ENCODE results near the gene PLEKHH3.

DNA sequence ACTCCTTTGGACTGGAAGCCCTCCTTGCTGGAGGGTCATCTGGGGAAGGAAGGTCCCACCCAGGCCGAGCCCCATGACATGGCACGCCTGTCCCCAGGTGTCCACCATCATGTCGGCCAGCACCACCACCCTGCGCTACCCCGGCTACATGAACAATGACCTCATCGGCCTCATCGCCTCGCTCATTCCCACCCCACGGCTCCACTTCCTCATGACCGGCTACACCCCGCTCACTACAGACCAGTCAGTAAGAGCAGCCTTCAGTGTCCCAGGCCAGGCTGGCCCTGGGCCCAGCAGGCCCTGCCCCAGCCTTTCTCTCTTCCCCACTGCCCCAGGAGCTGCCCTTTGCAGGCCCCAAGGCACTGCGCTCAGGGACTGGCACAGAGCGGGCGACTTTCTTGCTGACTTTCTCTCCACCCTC lies 11.2 kb downstream of the PLEKHH3 start:
- TF ChIP-seq, protein P1, sequence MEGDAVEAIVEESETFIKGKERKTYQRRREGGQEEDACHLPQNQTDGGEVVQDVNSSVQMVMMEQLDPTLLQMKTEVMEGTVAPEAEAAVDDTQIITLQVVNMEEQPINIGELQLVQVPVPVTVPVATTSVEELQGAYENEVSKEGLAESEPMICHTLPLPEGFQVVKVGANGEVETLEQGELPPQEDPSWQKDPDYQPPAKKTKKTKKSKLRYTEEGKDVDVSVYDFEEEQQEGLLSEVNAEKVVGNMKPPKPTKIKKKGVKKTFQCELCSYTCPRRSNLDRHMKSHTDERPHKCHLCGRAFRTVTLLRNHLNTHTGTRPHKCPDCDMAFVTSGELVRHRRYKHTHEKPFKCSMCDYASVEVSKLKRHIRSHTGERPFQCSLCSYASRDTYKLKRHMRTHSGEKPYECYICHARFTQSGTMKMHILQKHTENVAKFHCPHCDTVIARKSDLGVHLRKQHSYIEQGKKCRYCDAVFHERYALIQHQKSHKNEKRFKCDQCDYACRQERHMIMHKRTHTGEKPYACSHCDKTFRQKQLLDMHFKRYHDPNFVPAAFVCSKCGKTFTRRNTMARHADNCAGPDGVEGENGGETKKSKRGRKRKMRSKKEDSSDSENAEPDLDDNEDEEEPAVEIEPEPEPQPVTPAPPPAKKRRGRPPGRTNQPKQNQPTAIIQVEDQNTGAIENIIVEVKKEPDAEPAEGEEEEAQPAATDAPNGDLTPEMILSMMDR (conservative IDR thresholded peaks at IDR 0.05 in 1 of 2, IDR thresholded peaks at IDR 0.05 in 1 of 2; ENCODE audit: extremely low read depth in 1 of 2, insufficient read depth in 1 of 2, low read depth in 1 of 2, low read length in 2 of 2), result no peak
- no peak for TF ChIP-seq EZH2 (IDR thresholded peaks at IDR 0.05; ENCODE audit: borderline replicate concordance, low read length)
